Naive thymus-derived CD8-positive, alpha-beta T cell (primary cell): ENCODE data around the gene PBX4. TPM values are rescaled to one million over a fixed set of nuclear protein-coding genes. Genes with fewer than 3 reads are reported as not detected.

Experiments
- ATAC-seq, 2 donors: fragments of 150-1000 bp; cut with Tn5 transposase in 1 of 2; sonication (Bioruptor Pico), chemical (Tn5 transposase) in 1 of 2; 1 replicate in 1 of 2; 2 replicates in 1 of 2; pipeline ENCODE4 v1.10.0; 2021; ENCODE audit warnings: mild to moderate bottlenecking in 2 of 2, moderate library complexity in 2 of 2
- POLR2A ChIA-PET: fragments of 350-600 bp; sonication (Branson Sonifier 250); formaldehyde crosslinking; loops from one replicate; lab custom pipeline; 2021; ENCODE audit warnings: antibody characterized with exemption; lab: Charles Lee
- DNase-seq, 10 donors: peaks; one replicate each; pipeline versions ENCODE4 v3.0.0 to v3.0.0-alpha.2; 2020 to 2022
- H3K27ac Mint-ChIP-seq, 10 donors: one replicate each; pipeline ENCODE4 v1.8.0; 2020 to 2022; ENCODE audit warnings: mild to moderate bottlenecking in 10 of 10, mixed read lengths in 10 of 10, moderate library complexity in 4 of 10, inconsistent platforms in 1 of 10
- H3K27me3 Mint-ChIP-seq, 5 donors: one replicate each; pipeline ENCODE4 v1.8.0; 2021 to 2022; ENCODE audit warnings: mixed read lengths in 5 of 5
- H3K36me3 Mint-ChIP-seq, 3 donors: one replicate each; pipeline ENCODE4 v1.8.0; 2020 to 2022; ENCODE audit warnings: mixed read lengths in 3 of 3, mild to moderate bottlenecking in 2 of 3, inconsistent platforms in 1 of 3
- H3K4me1 Mint-ChIP-seq, 4 donors: one replicate each; pipeline ENCODE4 v1.8.0; 2021 to 2022; ENCODE audit warnings: mixed read lengths in 4 of 4
- H3K4me3 Mint-ChIP-seq, 10 donors: one replicate each; pipeline ENCODE4 v1.8.0; 2020 to 2022; ENCODE audit warnings: mild to moderate bottlenecking in 10 of 10, mixed read lengths in 10 of 10, moderate library complexity in 6 of 10, inconsistent platforms in 1 of 10
- H3K9me3 Mint-ChIP-seq, 9 donors: one replicate each; pipeline ENCODE4 v1.8.0; 2020 to 2022; ENCODE audit warnings: mixed read lengths in 9 of 9, mild to moderate bottlenecking in 3 of 9, inconsistent platforms in 1 of 9, moderate library complexity in 1 of 9
- polyA plus RNA-seq, 3 donors: library from polyadenylated mRNA; unstranded; fragments of 300-500 nt; fragmentation: Illumina TruSeq; gene quantifications; one replicate each; pipeline ENCODE4 v1.2.3, GENCODE V29; 2021
- total RNA-seq, 8 experiments: library from RNA in 2 of 8; stranded (reverse) in 2 of 8; gene quantifications; one replicate each; pipeline ENCODE4 v1.2.3 and lab custom pipeline; 2021 to 2026

Gene PBX4
- total and polyA plus RNA-seq, 5 experiments from 2014 or later, result 2.6 to 49.4 (median 6.9) TPM

GRCh38 chr19:19541616-19542015 is 76.9 kb downstream of the PBX4 start:
- H3K9me3 Mint-ChIP-seq, result no peaks in the 10 kb centered on the region
- no peak for DNase-seq
- no peak overlapping the region for H3K27ac Mint-ChIP-seq
- H3K27me3 Mint-ChIP-seq, result peaks cover 0 to 6% (median 0%) of the 10 kb centered on the region in 5 donors
- ATAC-seq, result no peak
- POLR2A ChIA-PET, result interaction anchor here (0.6 to 1.6 kb wide), 3 partner anchors 25 to 66 kb away, joined by 3 to 6 read pairs (median 4); partner anchors contain the start of gene NDUFA13
- peaks cover 15 to 38% (median 33%) of the 10 kb centered on the region in 4 donors for H3K4me1 Mint-ChIP-seq
- no peaks in the 10 kb centered on the region for H3K36me3 Mint-ChIP-seq
- H3K4me3 Mint-ChIP-seq, result peak overlapping the region in 8 of 10 donors; percentile 57 to 83 (median 74)

DNA sequence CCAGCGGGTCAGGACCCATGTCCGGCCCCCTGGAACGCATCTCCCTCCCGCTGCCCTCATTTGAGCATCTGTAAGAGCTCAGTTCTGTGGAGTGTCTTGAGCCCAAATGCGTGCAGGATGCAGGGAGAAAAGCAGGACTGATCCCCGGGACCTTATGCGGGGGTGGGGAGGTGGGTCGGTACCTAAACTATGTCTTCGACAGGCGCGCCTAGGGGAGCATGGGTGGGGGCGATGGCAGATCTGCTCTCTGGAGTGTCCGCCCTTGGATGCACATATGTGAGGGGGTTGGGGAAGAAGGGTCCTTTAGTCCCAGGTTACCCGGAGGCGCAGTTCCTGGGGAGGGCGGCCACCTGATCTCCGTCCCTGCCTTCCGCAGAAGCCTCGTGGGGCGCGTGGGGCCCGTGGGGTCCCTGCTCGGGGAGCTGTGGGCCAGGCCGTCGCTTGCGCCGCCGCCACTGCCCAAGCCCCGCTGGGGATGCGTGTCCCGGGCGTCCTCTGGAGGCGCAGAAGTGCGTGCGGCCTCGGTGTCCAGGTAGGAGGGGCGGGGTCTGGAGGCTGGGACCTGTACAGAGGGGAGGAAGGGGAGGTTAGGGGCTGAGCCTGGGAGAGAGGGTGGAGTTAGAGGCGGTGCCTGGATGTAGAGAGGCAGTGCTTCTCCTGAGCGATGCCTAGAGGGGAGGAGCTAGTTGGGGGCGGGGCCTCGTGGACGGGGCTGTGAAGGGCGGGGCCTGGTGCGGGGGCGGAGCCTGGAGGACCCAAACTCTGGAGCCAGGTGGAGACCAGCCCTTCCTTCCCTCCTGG is 77.6 kb downstream of the PBX4 start:
- ATAC-seq (peak; percentile 66 to 73), DNase-seq (peak in 9 of 10 donors; percentile 50 to 79 (median 66))
- peak overlapping the region; percentile 65 to 86 (median 76) for H3K4me3 Mint-ChIP-seq
- no peaks in the 10 kb centered on the region for H3K36me3 Mint-ChIP-seq
- POLR2A ChIA-PET, result interaction anchor here (0.6 to 1.6 kb wide), 4 partner anchors 25 to 127 kb away, joined by 3 to 6 read pairs (median 4); partner anchors contain the start of gene NDUFA13
- peaks cover 15 to 38% (median 33%) of the 10 kb centered on the region in 4 donors for H3K4me1 Mint-ChIP-seq
- H3K9me3 Mint-ChIP-seq, result no peaks in the 10 kb centered on the region
- H3K27me3 Mint-ChIP-seq, result peaks cover 0 to 6% (median 0%) of the 10 kb centered on the region in 5 donors
- H3K27ac Mint-ChIP-seq, result peak overlapping the region in 5 of 10 donors; percentile 56 to 83 (median 65)

DNA sequence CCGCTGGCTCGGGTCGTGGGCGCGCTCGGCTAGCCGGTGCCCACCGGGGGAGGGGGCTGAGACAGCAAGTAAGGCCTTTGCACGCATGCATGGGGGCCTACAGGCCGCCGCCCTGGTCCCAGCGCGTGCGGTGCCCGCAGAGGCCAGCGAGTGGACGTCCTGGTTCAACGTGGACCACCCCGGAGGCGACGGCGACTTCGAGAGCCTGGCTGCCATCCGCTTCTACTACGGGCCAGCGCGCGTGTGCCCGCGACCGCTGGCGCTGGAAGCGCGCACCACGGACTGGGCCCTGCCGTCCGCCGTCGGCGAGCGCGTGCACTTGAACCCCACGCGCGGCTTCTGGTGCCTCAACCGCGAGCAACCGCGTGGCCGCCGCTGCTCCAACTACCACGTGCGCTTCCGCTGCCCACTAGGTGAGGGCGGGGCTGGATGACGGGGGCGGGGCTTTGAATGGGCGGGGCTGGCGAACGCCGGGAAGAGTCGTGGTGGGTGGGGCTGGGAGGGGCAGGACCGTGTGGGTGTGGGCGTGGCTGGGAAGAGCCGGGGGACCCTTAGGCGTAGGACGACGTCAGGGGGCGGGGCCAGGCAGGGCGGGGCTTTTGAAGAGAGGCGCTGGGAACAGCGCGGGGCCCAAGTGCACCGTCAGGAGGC is 78.3 kb downstream of the PBX4 start:
- POLR2A ChIA-PET, result interaction anchor here (0.6 to 1.6 kb wide), 5 partner anchors 24 to 281 kb away, joined by 3 to 6 read pairs (median 3); partner anchors contain the start of genes NDUFA13 and ZNF506
- Mint-ChIP-seq H3K36me3 (no peaks in the 10 kb centered on the region), H3K9me3 (no peaks in the 10 kb centered on the region), H3K27ac (peak overlapping the region in 4 of 10 donors; percentile 56 to 83 (median 72)), H3K4me1 (peaks cover 15 to 38% (median 33%) of the 10 kb centered on the region in 4 donors), H3K27me3 (peaks cover 0 to 6% (median 0%) of the 10 kb centered on the region in 5 donors), H3K4me3 (peak overlapping the region; percentile 65 to 86 (median 76))
- ATAC-seq, result peak; percentile 22 to 31
- DNase-seq, result peak in 8 of 10 donors; percentile 41 to 84 (median 52)

DNA sequence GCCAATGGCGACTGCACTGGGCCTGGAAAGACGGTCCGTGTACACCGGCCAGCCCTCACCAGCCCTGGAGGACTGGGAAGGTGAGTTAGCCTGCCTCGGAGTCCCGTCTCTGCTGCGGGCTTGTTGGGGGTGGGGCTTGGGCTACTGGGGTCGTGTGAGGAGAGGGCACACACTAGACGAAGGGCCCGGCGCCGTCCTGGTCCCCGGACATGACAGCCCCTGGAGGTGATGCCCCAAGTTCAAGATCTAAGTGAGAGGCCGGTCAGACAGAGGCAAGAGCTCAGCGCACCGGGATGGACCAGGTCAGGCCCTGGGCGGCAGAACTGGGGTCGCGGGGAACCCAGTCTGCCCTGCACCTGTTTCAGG is 78.8 kb downstream of the PBX4 start:
- peaks cover 0 to 6% (median 0%) of the 10 kb centered on the region in 5 donors for H3K27me3 Mint-ChIP-seq
- POLR2A ChIA-PET, result interaction anchor here (0.6 to 1.5 kb wide), 7 partner anchors 23 to 282 kb away, joined by 3 to 14 read pairs (median 3); partner anchors contain the start of genes LPAR2, NDUFA13, ZNF101 and ZNF506
- DNase-seq (no peak), ATAC-seq (peak in 1 of 2 donors; percentile 1)
- peaks cover 15 to 38% (median 33%) of the 10 kb centered on the region in 4 donors for H3K4me1 Mint-ChIP-seq
- no peaks in the 10 kb centered on the region for H3K9me3 Mint-ChIP-seq
- H3K36me3 Mint-ChIP-seq, result no peaks in the 10 kb centered on the region
- peak overlapping the region in 1 of 10 donors; percentile 52 for H3K27ac Mint-ChIP-seq
- peak overlapping the region in 6 of 10 donors; percentile 2 to 83 (median 42) for H3K4me3 Mint-ChIP-seq

- no peak for DNase-seq
- Mint-ChIP-seq H3K9me3 (no peaks in the 10 kb centered on the region), H3K4me3 (peak overlapping the region; percentile 32 to 83 (median 71)), H3K4me1 (peaks cover 21 to 44% (median 37%) of the 10 kb centered on the region in 4 donors), H3K27me3 (peaks cover 0 to 6% (median 0%) of the 10 kb centered on the region in 5 donors), H3K27ac (peak overlapping the region in 8 of 10 donors; percentile 26 to 86 (median 64)), H3K36me3 (no peaks in the 10 kb centered on the region)
- peak; percentile 7 to 20 for ATAC-seq
- POLR2A ChIA-PET, result interaction anchor here (0.6 to 1.5 kb wide), 7 partner anchors 23 to 283 kb away, joined by 3 to 14 read pairs (median 4); partner anchors contain the start of genes LPAR2, NDUFA13, ZNF101 and ZNF506
Observed at GRCh38 chr19:19538785-19539166, 79.7 kb downstream of the PBX4 start.

- no peaks in the 10 kb centered on the region for H3K36me3 Mint-ChIP-seq
- H3K27ac Mint-ChIP-seq, result peak within 1 kb of the TSS in 9 of 10 donors; percentile 26 to 86 (median 62)
- H3K9me3 Mint-ChIP-seq, result no peaks in the 10 kb centered on the region
- ATAC-seq (peak; percentile 34 to 47), DNase-seq (peak in 9 of 10 donors; percentile 27 to 78 (median 39))
- peak within 1 kb of the TSS; percentile 68 to 91 (median 74) for H3K4me3 Mint-ChIP-seq
- H3K27me3 Mint-ChIP-seq, result peaks cover 0 to 6% (median 0%) of the 10 kb centered on the region in 5 donors
- peaks cover 23 to 45% (median 38%) of the 10 kb centered on the region in 4 donors for H3K4me1 Mint-ChIP-seq
- POLR2A ChIA-PET, result interaction anchor here (0.5 to 1.5 kb wide), 8 partner anchors 22 to 130 kb away, joined by 3 to 14 read pairs (median 4); partner anchors contain the start of genes LPAR2, NDUFA13 and ZNF101
Observed at GRCh38 chr19:19538061-19538784, 80.3 kb downstream of the PBX4 start, which contains the start of gene CILP2. Gene CILP2, plus strand, starts transcription at chr19:19538265. Its CDS starts 85 bp downstream, at chr19:19538350.

DNA sequence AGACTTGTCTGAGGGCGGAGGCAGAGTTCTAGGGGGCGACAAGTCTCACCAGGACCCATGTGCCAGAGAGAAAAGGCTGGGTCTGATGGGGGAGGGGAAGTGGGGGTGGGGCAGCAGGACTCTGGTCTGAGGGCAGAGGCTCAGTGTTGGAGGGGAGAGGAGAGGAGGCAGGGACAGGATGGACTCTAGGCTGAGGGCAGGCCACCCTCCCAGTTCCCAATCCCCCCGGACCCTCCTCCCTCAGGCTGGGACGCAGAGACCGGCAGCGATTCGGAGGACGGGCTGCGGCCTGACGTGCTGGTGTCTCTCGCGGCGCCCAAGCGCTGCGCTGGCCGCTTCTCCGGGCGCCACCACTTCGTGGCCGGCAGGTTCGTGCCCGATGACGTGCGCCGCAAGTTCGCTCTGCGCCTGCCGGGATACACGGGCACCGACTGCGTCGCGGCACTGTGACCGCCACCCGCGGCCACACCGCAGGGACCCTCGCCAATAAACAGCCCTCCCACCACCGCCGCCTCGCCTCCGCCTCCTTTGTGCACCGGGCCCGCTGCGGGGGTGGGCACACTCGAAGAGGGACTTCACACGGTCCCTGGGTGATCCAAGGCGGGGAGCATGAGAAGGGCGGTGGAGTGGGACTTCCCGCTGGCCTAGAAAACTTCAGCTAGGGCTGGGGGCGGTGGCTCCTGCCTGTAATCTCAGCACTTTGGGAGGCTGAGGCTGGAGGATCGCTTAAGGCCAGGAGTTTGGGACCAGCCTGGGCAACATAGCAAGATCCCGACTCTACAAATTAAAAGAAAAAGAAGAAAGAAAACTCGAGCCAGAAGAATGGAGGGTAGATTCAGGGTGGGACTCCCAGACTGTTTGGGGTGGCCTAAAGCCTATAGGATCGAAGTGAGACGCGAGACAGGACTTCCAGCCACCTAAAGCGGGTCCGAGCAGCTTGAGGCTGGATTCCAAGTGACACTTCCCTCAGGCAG is 81.1 kb downstream of the PBX4 start:
- H3K4me1 Mint-ChIP-seq, result peaks cover 25 to 51% (median 38%) of the 10 kb centered on the region in 4 donors
- POLR2A ChIA-PET, result interaction anchor here (0.5 to 1.1 kb wide), 5 partner anchors 65 to 279 kb away, joined by 3 to 9 read pairs (median 3); no protein-coding TSS in a partner anchor
- DNase-seq (peak in 2 of 10 donors; percentile 33 to 36), ATAC-seq (peak; percentile 10 to 29)
- H3K36me3 Mint-ChIP-seq, result no peaks in the 10 kb centered on the region
- H3K4me3 Mint-ChIP-seq, result peak overlapping the region; percentile 40 to 91 (median 76)
- H3K27ac Mint-ChIP-seq, result peak overlapping the region in 8 of 10 donors; percentile 31 to 86 (median 64)
- H3K9me3 Mint-ChIP-seq, result no peaks in the 10 kb centered on the region
- peaks cover 0 to 6% (median 0%) of the 10 kb centered on the region in 5 donors for H3K27me3 Mint-ChIP-seq

DNA sequence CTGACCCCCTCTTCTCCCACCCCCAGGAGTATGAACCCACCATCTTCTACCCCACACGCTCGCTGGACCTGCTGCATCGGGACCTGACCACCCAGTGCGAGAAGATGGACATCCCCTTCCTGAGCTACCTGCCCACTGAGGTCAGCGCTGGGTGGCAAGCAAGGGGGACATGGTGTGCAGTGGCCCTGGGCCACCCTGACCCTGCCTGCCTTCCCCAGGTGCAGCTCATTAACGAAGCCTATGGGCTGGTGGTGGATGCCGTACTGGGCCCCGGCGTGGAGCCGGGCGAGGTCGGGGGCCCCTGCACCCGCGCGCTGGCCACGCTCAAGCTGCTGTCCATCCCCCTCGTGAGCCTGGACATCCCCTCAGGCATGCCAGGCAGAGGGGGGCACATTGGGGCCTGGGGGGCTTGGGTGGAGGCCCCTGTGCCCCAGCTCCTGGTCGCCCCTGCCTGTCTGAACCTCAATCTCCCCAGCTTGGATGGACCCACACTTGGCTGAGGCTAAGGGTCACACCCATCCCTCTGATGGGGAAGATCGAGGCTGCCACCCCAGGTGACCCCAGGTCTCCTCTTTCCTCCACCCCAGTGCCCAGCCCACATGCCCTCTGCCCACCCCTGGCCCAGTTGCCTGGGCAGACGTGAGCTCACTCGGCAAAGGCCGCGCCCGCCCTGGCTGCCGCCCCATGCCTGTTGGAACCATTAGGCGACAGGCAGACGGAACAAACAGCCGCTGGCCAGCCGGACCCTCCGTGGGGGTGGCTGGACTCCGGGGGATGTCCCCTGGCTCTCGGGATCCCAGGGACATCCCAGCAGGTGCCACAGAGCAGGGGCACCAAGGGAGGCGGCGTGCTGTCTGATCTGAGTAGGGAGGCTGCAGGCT is 82.9 kb downstream of the PBX4 start:
- Mint-ChIP-seq H3K27me3 (peaks cover 0 to 6% (median 0%) of the 10 kb centered on the region in 5 donors), H3K9me3 (no peaks in the 10 kb centered on the region), H3K4me1 (peaks cover 19 to 42% (median 33%) of the 10 kb centered on the region in 4 donors), H3K36me3 (peaks cover 0 to 3% (median 0%) of the 10 kb centered on the region in 3 donors), H3K4me3 (peak overlapping the region in 4 of 10 donors; percentile 31 to 66 (median 48)), H3K27ac (peak overlapping the region in 2 of 10 donors; percentile 60 to 81)
- no peak for DNase-seq
- no peak for ATAC-seq
- POLR2A ChIA-PET, result interaction anchor here (1.2 to 1.3 kb wide), 3 partner anchors 48 to 132 kb away, joined by 3 to 4 read pairs (median 4); no protein-coding TSS in a partner anchor

- DNase-seq (no peak), ATAC-seq (no peak)
- POLR2A ChIA-PET, result interaction anchor here (1.2 to 1.3 kb wide), 2 partner anchors 127 to 133 kb away, joined by 4 read pairs; no protein-coding TSS in a partner anchor
- Mint-ChIP-seq H3K27me3 (peaks cover 0 to 6% (median 0%) of the 10 kb centered on the region in 5 donors), H3K27ac (peak overlapping the region in 1 of 10 donors; percentile 30), H3K4me1 (peaks cover 18 to 38% (median 32%) of the 10 kb centered on the region in 4 donors), H3K4me3 (no peak overlapping the region), H3K36me3 (peaks cover 0 to 3% (median 0%) of the 10 kb centered on the region in 3 donors), H3K9me3 (no peaks in the 10 kb centered on the region)
Observed at GRCh38 chr19:19534556-19535265, 83.8 kb downstream of the PBX4 start.
